ENCODE data around the gene AOC2.

DNA sequence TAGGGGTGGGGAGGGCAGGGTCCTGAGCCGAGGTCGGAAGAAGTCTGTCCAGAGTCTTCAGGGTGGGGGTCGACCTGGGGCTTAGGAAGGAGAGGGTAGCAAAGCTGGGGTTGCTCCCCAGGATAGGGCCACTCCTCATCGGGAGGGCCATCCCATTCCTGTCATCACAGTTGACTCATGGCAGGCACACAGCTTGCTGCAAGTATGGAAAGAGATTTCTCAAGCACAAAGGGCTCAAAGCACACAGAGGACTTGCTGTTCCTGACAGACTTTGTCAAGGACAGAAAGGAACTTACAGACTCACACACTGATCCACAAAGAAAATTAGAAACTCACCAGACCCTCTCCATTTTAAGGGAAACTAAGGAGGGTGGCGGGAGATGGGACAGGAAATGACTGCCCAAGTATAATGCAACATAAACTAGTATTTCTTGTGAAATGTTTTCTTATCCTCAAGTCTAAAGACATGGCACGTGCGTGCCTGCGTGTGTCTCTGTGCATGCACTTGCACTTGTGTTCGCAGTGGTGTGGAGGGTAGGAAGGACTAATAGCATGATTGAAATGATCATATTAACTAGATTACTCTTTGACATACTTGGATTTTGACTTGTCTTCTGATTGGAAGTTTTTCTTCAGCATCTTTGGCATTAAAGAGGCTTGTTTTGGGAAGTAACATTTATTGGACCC is 2.4 kb downstream of the AOC2 start:
- TF ChIP-seq, protein P1, sequence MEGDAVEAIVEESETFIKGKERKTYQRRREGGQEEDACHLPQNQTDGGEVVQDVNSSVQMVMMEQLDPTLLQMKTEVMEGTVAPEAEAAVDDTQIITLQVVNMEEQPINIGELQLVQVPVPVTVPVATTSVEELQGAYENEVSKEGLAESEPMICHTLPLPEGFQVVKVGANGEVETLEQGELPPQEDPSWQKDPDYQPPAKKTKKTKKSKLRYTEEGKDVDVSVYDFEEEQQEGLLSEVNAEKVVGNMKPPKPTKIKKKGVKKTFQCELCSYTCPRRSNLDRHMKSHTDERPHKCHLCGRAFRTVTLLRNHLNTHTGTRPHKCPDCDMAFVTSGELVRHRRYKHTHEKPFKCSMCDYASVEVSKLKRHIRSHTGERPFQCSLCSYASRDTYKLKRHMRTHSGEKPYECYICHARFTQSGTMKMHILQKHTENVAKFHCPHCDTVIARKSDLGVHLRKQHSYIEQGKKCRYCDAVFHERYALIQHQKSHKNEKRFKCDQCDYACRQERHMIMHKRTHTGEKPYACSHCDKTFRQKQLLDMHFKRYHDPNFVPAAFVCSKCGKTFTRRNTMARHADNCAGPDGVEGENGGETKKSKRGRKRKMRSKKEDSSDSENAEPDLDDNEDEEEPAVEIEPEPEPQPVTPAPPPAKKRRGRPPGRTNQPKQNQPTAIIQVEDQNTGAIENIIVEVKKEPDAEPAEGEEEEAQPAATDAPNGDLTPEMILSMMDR (conservative IDR thresholded peaks at IDR 0.05 in 1 of 2, IDR thresholded peaks at IDR 0.05 in 1 of 2; ENCODE audit: low read depth in 1 of 2, low read length in 2 of 2) = no peak
- no peak for TF ChIP-seq EZH2 (IDR thresholded peaks at IDR 0.05; ENCODE audit: low read length, missing control alignments)

All from fibroblast of lung (primary cell).